ENCODE measurements around the gene CAPZA3.
"Not testable (repeated sequence)": the region's sequence is repeated elsewhere in the genome, so short reads cannot be mapped to it uniquely, and the experiment has no call there.

CAPZA3 gene

GRCh38 chr12:18754124-18754707 is 16.3 kb downstream of the CAPZA3 start:
- no peak for DNase-seq

- no peak for DNase-seq
Measured at GRCh38 chr12:18755341-18755740, 17.4 kb downstream of the CAPZA3 start.

GRCh38 chr12:18766479-18766878 is 28.6 kb downstream of the CAPZA3 start:
- not testable (repeated sequence) for DNase-seq

GRCh38 chr12:18782827-18783226 is 44.9 kb downstream of the CAPZA3 start:
- DNase-seq, result no peak

GRCh38 chr12:18785465-18785864 is 47.5 kb downstream of the CAPZA3 start:
- DNase-seq, result not testable (repeated sequence)
